LNCaP clone FGC (cell line): Measurements from ENCODE around the gene ZNF292.

Source experiments
- DNase-seq: peaks from one replicate; pipeline ENCODE4 v3.0.0-alpha.2; 2011; ENCODE audit warnings: low read depth
- H3K4me3 ChIP-seq: 2 replicates; pipeline ENCODE4 v1.5.1; 2011; ENCODE audit warnings: mild to moderate bottlenecking, low read depth, low read length, control low read depth
- TF ChIP-seq, protein P1 (sequence below): IDR thresholded peaks from 2 replicates; pipeline ENCODE4 v1.5.1; 2012; ENCODE audit warnings: mild to moderate bottlenecking; ENCODE audit not compliant: control insufficient read depth, insufficient read depth; ENCODE audit errors: extremely low read depth

The ZNF292 gene

DNA sequence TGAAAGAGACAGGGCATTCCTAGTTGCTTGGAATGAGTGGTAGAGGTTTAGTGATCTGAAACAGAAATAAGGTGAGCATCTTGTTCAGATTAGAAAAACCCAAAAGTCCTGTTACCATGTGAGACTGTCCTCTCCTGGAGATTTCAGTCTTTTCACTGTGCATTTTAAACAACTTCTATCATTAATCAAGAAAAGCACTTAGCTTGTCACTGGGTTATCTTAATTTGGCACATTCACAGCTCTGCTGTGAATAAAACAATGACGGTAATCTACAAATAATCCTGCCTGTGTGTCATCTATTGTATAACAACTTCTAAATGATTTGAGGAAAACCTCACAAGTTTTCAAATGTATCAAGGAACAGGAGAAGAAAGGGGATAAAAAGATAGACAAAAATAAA is 157.5 kb downstream of the ZNF292 start:
- no peak for DNase-seq
- TF ChIP-seq, protein P1, sequence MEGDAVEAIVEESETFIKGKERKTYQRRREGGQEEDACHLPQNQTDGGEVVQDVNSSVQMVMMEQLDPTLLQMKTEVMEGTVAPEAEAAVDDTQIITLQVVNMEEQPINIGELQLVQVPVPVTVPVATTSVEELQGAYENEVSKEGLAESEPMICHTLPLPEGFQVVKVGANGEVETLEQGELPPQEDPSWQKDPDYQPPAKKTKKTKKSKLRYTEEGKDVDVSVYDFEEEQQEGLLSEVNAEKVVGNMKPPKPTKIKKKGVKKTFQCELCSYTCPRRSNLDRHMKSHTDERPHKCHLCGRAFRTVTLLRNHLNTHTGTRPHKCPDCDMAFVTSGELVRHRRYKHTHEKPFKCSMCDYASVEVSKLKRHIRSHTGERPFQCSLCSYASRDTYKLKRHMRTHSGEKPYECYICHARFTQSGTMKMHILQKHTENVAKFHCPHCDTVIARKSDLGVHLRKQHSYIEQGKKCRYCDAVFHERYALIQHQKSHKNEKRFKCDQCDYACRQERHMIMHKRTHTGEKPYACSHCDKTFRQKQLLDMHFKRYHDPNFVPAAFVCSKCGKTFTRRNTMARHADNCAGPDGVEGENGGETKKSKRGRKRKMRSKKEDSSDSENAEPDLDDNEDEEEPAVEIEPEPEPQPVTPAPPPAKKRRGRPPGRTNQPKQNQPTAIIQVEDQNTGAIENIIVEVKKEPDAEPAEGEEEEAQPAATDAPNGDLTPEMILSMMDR: no peak
- no peak overlapping the region for H3K4me3 ChIP-seq
